Neutrophil (primary cell): Measurements from ENCODE around the gene RIMKLB.
"Not testable (repeated sequence)": the region's sequence is repeated elsewhere in the genome, so short reads cannot be mapped to it uniquely, and the experiment has no call there.

Experiments used
- H3K27ac ChIP-seq: fragments of 200-600 bp; sonication (generic); 2 replicates; pipeline ENCODE4 v1.5.1; 2016; ENCODE audit warnings: mild to moderate bottlenecking, moderate library complexity
- H3K27me3 ChIP-seq: fragments of 200-600 bp; sonication (generic); 2 replicates; pipeline ENCODE4 v1.6.0; 2016; ENCODE audit warnings: mild to moderate bottlenecking
- H3K36me3 ChIP-seq: fragments of 200-600 bp; sonication (generic); 2 replicates; pipeline ENCODE4 v1.5.1; 2017
- H3K4me1 ChIP-seq, 2 experiments: fragments of 200-600 bp in 1 of 2; sonication (generic) in 1 of 2; 1 replicate in 1 of 2; 2 replicates in 1 of 2; pipeline versions ENCODE4 v1.5.1 to v1.6.1; 2013 to 2016; ENCODE audit warnings: low read depth in 1 of 2, low read length in 1 of 2, mild to moderate bottlenecking in 1 of 2, moderate library complexity in 1 of 2; ENCODE audit not compliant: control insufficient read depth in 1 of 2, insufficient read depth in 1 of 2
- H3K4me3 ChIP-seq, 2 experiments: fragments of 200-600 bp in 1 of 2; sonication (generic) in 1 of 2; 1 replicate in 1 of 2; 2 replicates in 1 of 2; pipeline ENCODE4 v1.5.1; 2013 to 2016; ENCODE audit warnings: low read depth in 1 of 2, low read length in 1 of 2, mild to moderate bottlenecking in 1 of 2, moderate library complexity in 1 of 2
- H3K9me3 ChIP-seq: fragments of 200-600 bp; sonication (generic); 2 replicates; pipeline ENCODE4 v1.5.1; 2016
- TF ChIP-seq, protein P1 (sequence below): fragments of 200-600 bp; sonication (generic); IDR thresholded peaks from 2 replicates; pipeline ENCODE4 v1.5.1; 2016; ENCODE audit warnings: antibody characterized with exemption

The RIMKLB gene

DNA sequence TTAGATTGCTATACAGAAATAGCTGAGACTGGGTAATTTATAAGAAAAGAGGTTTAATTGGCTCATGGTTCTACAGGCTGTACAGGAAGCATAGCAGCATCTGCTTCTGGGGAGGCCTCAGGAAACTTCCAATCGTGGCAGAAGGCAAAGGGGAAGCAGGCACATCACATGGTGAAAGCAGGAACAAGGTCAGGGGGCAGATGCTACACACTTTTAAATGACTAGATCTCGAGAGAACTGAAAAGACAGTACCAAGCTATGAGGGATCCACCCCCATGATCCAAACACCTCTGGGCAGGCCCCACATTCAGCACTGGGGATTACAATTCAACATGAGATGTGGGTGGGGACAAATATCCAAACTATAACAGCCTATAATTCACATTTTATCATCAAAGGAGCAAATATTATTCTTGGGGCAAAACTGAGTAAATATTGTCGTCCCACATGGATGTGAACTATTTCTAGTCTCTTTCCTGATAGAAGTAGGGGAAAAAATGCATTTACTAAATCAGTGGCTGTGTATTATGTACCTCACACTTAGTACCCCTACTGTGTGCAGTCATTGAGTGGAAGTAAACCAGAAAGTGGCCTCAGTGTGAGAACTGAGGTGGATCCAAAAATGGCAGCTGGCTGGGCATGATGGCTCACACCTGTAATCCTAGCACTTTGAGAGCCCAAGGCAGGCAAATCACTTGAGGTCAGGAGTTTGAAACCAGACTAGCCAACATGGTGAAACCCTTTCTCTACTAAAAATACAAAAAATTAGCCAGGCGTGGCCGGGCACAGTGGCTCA is 99.2 kb downstream of the RIMKLB start:
- Histone ChIP-seq H3K4me3 (no peak overlapping the region), H3K4me1 (peaks cover 0 to 4% of the 10 kb centered on the region in 2 experiments), H3K27ac (no peak overlapping the region), H3K27me3 (no peaks in the 10 kb centered on the region), H3K36me3 (no peaks in the 10 kb centered on the region), H3K9me3 (no peaks in the 10 kb centered on the region)
- TF ChIP-seq, protein P1, sequence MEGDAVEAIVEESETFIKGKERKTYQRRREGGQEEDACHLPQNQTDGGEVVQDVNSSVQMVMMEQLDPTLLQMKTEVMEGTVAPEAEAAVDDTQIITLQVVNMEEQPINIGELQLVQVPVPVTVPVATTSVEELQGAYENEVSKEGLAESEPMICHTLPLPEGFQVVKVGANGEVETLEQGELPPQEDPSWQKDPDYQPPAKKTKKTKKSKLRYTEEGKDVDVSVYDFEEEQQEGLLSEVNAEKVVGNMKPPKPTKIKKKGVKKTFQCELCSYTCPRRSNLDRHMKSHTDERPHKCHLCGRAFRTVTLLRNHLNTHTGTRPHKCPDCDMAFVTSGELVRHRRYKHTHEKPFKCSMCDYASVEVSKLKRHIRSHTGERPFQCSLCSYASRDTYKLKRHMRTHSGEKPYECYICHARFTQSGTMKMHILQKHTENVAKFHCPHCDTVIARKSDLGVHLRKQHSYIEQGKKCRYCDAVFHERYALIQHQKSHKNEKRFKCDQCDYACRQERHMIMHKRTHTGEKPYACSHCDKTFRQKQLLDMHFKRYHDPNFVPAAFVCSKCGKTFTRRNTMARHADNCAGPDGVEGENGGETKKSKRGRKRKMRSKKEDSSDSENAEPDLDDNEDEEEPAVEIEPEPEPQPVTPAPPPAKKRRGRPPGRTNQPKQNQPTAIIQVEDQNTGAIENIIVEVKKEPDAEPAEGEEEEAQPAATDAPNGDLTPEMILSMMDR = no peak

GRCh38 chr12:8801213-8801612 is 103.4 kb downstream of the RIMKLB start:
- H3K27me3 ChIP-seq, H3K27ac ChIP-seq, H3K36me3 ChIP-seq, H3K4me1 ChIP-seq, H3K4me3 ChIP-seq, H3K9me3 ChIP-seq: not testable (repeated sequence)

- not testable (repeated sequence) for H3K27ac ChIP-seq, H3K9me3 ChIP-seq, H3K4me3 ChIP-seq, H3K27me3 ChIP-seq, H3K36me3 ChIP-seq
- H3K4me1 ChIP-seq = peaks cover 9 to 11% of the 10 kb centered on the region in 2 experiments
These were observed 107.0 kb downstream of the RIMKLB start for GRCh38 chr12:8804833-8805232.

GRCh38 chr12:8805487-8805886 is 107.7 kb downstream of the RIMKLB start:
- H3K4me3 ChIP-seq, H3K9me3 ChIP-seq, H3K36me3 ChIP-seq, H3K27me3 ChIP-seq, H3K27ac ChIP-seq: not testable (repeated sequence)
- peaks cover 9 to 11% of the 10 kb centered on the region in 2 experiments for H3K4me1 ChIP-seq

DNA sequence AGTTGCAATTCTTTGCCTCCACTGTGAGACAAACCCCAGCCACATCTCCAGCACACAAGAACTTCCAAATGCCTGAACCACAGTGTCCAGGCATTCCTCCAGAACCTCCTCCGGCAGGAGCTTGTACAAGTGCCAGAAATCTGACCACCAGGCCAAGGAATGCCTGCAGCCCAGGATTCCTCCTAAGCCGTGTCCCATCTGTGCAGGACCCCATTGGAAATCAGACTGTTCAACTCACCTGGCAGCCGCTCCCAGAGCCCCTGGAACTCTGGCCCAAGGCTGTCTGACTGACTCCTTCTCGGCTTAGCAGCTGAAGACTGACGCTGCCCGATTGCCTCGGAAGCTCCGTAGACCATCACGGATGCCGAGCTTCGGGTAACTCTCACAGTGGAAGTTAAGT is 109.3 kb downstream of the RIMKLB start:
- H3K27ac ChIP-seq, H3K36me3 ChIP-seq: not testable (repeated sequence)

DNA sequence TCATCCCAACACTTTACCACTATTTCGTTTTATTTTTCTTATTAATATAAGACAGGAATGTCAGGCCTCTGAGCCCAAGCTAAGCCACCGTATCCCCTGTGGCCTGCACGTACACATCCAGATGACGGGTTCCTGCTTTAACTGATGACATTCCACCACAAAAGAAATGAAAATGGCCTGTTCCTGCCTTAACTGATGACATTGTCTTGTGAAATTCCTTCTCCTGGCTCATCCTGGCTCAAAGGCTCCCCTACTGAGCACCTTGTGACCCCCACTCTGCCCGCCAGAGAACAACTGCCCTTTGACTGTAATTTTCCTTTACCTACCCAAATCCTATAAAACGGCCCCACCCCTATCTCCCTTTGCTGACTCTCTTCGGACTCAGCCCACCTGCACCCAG is 112.3 kb downstream of the RIMKLB start:
- not testable (repeated sequence) for H3K27me3 ChIP-seq, H3K9me3 ChIP-seq, H3K27ac ChIP-seq, H3K36me3 ChIP-seq, H3K4me3 ChIP-seq
- H3K4me1 ChIP-seq = peaks cover 11 to 15% of the 10 kb centered on the region in 2 experiments

More for the DNA sequence above, 109.3 kb downstream of the RIMKLB start:
- H3K27me3 ChIP-seq, H3K9me3 ChIP-seq, H3K4me3 ChIP-seq: not testable (repeated sequence)
- peaks cover 9 to 11% of the 10 kb centered on the region in 2 experiments for H3K4me1 ChIP-seq

DNA sequence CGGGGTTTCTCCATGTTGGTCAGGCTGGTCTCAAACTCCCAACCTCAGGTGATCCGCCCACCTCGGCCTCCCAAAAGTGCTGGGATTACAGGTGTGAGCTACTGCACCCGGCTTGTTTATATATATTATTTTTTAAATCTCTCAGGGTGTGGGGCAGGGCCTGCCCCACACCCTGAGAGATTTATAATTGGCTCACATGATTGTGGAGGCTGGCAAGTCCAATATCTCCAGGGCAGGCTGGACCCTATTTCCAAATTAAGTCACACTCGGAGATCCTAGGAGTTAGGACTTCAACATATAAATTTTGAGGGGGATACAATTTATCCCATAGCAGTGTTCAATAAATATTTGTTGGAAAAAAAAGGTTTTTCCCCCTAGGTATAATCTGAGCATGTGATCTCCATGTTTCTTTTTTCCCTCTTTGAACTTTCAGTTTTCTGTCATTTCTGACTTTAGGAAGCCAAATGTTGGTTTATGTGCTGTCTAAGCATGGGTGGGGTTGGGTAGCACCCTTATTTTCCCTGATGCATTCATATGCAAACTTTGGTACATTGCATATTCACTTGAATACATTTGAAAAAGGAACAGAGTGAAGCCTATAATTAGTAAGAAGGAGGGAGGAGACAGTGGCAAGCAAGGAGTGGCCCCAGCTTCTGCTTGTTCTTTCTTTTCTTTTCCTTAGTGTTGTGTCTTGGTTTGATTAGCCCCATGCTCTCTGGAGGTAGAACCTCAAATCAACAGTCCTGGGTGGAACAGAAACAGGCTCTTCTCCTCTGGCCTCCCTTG is 116.0 kb downstream of the RIMKLB start:
- Histone ChIP-seq H3K4me1 (peaks cover 25 to 29% of the 10 kb centered on the region in 2 experiments), H3K27me3 (no peaks in the 10 kb centered on the region), H3K36me3 (no peaks in the 10 kb centered on the region), H3K9me3 (no peaks in the 10 kb centered on the region), H3K27ac (no peak overlapping the region), H3K4me3 (no peak overlapping the region)
- TF ChIP-seq, protein P1 = no peak

DNA sequence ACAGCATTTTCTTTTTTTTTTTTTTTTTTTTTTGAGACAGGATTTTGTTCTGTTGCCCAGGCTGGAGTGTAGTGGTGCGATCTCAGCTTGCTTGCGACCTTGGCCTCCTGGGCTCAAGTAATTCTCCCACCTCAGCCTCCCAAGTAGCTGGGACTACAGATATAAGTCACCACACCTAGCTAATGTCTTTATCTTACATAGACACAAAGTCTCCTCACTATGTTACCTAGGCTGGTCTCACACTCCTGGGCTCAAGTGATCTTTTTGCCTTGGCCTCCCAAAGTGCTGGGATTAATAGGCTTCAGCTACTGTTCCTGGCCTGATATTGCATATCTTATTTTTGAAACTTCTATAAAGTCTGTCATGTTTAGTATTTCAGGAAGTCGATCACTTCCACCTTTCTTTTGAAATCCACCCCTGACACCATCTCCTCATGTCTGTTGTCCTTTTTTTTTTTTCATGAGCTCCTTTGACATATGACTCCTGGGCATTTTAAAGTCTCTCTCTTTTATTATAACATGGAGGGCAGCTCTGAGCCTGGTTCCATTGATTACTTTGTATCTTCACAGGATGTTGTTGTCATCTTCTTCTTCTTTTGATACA is 118.8 kb downstream of the RIMKLB start:
- TF ChIP-seq, protein P1 = no peak
- no peak overlapping the region for H3K4me3 ChIP-seq

More for the DNA sequence above, 118.8 kb downstream of the RIMKLB start:
- Histone ChIP-seq H3K4me1 (peaks cover 38 to 44% of the 10 kb centered on the region in 2 experiments), H3K9me3 (no peaks in the 10 kb centered on the region), H3K36me3 (no peaks in the 10 kb centered on the region), H3K27me3 (no peaks in the 10 kb centered on the region), H3K27ac (peak overlapping the region; percentile 69)
